Vagina (tissue), 2 donors: ENCODE measurements around the gene SART3. TPM values are rescaled to one million over a fixed set of nuclear protein-coding genes. Genes with fewer than 3 reads are reported as not detected.

ENCODE experiments used
- DNase-seq, 2 donors: peaks; one replicate each; pipeline ENCODE4 v3.0.0-alpha.2; 2017; ENCODE audit errors: extremely low spot score in 2 of 2
- H3K27ac ChIP-seq: fragments of 200-600 bp; sonication (generic); one replicate; pipeline ENCODE4 v1.5.1; 2019
- H3K27me3 ChIP-seq: fragments of 200-600 bp; sonication (generic); one replicate; pipeline ENCODE4 v1.5.1; 2019
- H3K36me3 ChIP-seq, 2 donors: fragments of 200-600 bp; sonication (generic); one replicate each; pipeline ENCODE4 v1.5.1; 2017 to 2019
- H3K4me1 ChIP-seq: fragments of 200-600 bp; sonication (generic); one replicate; pipeline ENCODE4 v1.5.1; 2019
- H3K4me3 ChIP-seq, 2 donors: fragments of 200-600 bp; sonication (generic); 1 replicate in 1 of 2; 2 replicates in 1 of 2; pipeline ENCODE4 v1.5.1; 2016 to 2019
- H3K9me3 ChIP-seq: fragments of 200-600 bp; sonication (generic); one replicate; pipeline ENCODE4 v1.5.1; 2019
- CTCF ChIP-seq, 3 experiments: fragments of 450-650 bp in 2 of 3; fragments of 200-600 bp in 1 of 3; sonication (generic) in 1 of 3; IDR thresholded peaks; one replicate each; pipeline ENCODE4 v1.5.1; 2017 to 2019; ENCODE audit warnings: antibody characterized with exemption in 3 of 3, mild to moderate bottlenecking in 2 of 3, moderate library complexity in 2 of 3
- POLR2A ChIP-seq, 2 donors: fragments of 450-650 bp; IDR thresholded peaks; one replicate each; pipeline ENCODE4 v1.6.1; 2017; ENCODE audit warnings: antibody characterized with exemption in 2 of 2, mild to moderate bottlenecking in 2 of 2, moderate library complexity in 2 of 2
- POLR2AphosphoS5 ChIP-seq, 2 donors: sonication (generic); formaldehyde crosslinking; IDR thresholded peaks; one replicate each; pipeline ENCODE4 v1.9.0; 2017; ENCODE audit warnings: antibody characterized with exemption in 2 of 2, mild to moderate bottlenecking in 2 of 2, low read depth in 1 of 2; ENCODE audit not compliant: insufficient read depth in 1 of 2
- intact Hi-C: fragments of 100-400 bp; cut with DNase I; formaldehyde crosslinking; loops from one replicate; pipeline ENCODE4 v1.15.1; 2023
- total RNA-seq: library from RNA; depleted of rRNA; stranded (reverse); fragments of >200 nt; gene quantifications from one replicate; pipeline ENCODE4 v1.2.3, GENCODE V29; 2016

The SART3 gene
- total RNA-seq, 1 donor from 2014 or later = 44.2 TPM

- Histone ChIP-seq H3K9me3 (no peaks in the 10 kb centered on the region), H3K4me1 (peaks cover 10% of the 10 kb centered on the region), H3K4me3 (no peak overlapping the region), H3K36me3 (no peaks in the 10 kb centered on the region), H3K27ac (no peak overlapping the region), H3K27me3 (no peaks in the 10 kb centered on the region)
- TF ChIP-seq POLR2A (IDR thresholded peaks at IDR 0.05) (no peak), CTCF (IDR thresholded peaks at IDR 0.05) (no peak)
- intact Hi-C loops = no loop called here
- no peak for DNase-seq
These were observed 50.1 kb downstream of the SART3 start for GRCh38 chr12:108510836-108511235.

DNA sequence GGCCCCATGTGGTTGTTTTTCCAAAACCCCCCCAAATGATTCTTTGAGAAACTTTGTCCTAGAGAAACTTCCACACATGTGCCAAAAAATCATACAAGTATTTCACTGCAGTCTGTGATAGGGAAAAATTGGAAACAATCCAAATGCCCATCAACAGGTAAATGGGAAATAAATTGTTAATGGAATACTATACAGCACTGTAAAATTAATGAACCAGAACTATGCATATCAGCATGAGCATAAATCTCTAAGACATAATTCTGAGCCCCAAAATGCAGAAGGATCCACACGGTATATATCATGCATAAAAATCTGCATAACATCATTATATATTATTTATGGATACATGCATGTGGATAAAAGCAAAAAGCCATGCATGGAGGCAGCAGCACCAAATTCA is 51.2 kb downstream of the SART3 start:
- intact Hi-C loops = no loop called here
- DNase-seq = no peak
- peaks cover 5% of the 10 kb centered on the region for H3K4me1 ChIP-seq
- H3K9me3 ChIP-seq = no peaks in the 10 kb centered on the region
- no peaks in the 10 kb centered on the region for H3K36me3 ChIP-seq
- no peak for TF ChIP-seq CTCF (IDR thresholded peaks at IDR 0.05)
- TF ChIP-seq POLR2AphosphoS5 (IDR thresholded peaks at IDR 0.05; ENCODE audit: insufficient read depth in 1 of 2, low read depth in 1 of 2) = no peak
- TF ChIP-seq POLR2A (IDR thresholded peaks at IDR 0.05) = no peak
- no peak overlapping the region for H3K27ac ChIP-seq
- no peak overlapping the region for H3K4me3 ChIP-seq
- H3K27me3 ChIP-seq = no peaks in the 10 kb centered on the region

GRCh38 chr12:108507971-108508642 is 52.9 kb downstream of the SART3 start:
- Histone ChIP-seq H3K27me3 (no peaks in the 10 kb centered on the region), H3K36me3 (no peaks in the 10 kb centered on the region), H3K4me1 (no peaks in the 10 kb centered on the region), H3K9me3 (no peaks in the 10 kb centered on the region), H3K4me3 (no peak overlapping the region), H3K27ac (no peak overlapping the region)
- DNase-seq = no peak
- TF ChIP-seq POLR2AphosphoS5 (IDR thresholded peaks at IDR 0.05; ENCODE audit: insufficient read depth in 1 of 2, low read depth in 1 of 2) (no peak), CTCF (IDR thresholded peaks at IDR 0.05) (no peak), POLR2A (IDR thresholded peaks at IDR 0.05) (no peak)
- intact Hi-C loops = no loop called here

DNA sequence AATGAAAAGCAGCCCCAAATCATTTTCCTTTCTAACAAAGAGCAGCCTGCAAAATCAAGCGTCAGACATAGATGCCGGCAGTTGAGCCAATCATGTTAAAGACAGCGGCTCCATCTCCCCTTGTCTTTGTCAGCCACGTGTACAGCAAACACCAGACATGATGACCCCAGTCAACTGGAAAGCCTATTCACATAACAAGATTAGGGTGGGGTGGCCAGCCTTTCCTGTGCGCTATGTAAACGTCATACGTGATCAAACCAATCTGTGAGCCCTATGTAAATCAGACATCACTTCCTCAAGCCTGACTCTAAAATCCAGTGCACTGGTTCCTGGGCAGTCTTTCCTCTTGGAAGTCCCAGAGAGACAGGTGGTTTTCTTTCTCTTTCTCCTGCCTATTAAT is 55.8 kb downstream of the SART3 start:
- Histone ChIP-seq H3K4me3 (no peak overlapping the region), H3K27ac (no peak overlapping the region), H3K36me3 (no peaks in the 10 kb centered on the region), H3K4me1 (no peaks in the 10 kb centered on the region), H3K27me3 (no peaks in the 10 kb centered on the region), H3K9me3 (no peaks in the 10 kb centered on the region)
- no peak for TF ChIP-seq CTCF (IDR thresholded peaks at IDR 0.05)
- no peak for TF ChIP-seq POLR2A (IDR thresholded peaks at IDR 0.05)
- no peak for TF ChIP-seq POLR2AphosphoS5 (IDR thresholded peaks at IDR 0.05; ENCODE audit: insufficient read depth in 1 of 2, low read depth in 1 of 2)
- intact Hi-C loops = no loop called here
- no peak for DNase-seq

- Histone ChIP-seq H3K36me3 (no peaks in the 10 kb centered on the region), H3K27me3 (no peaks in the 10 kb centered on the region), H3K27ac (no peak overlapping the region), H3K4me3 (no peak overlapping the region), H3K9me3 (no peaks in the 10 kb centered on the region), H3K4me1 (no peaks in the 10 kb centered on the region)
- intact Hi-C loops = no loop called here
- TF ChIP-seq CTCF (IDR thresholded peaks at IDR 0.05) = no peak
- no peak for TF ChIP-seq POLR2A (IDR thresholded peaks at IDR 0.05)
- TF ChIP-seq POLR2AphosphoS5 (IDR thresholded peaks at IDR 0.05; ENCODE audit: insufficient read depth in 1 of 2, low read depth in 1 of 2) = no peak
- DNase-seq = no peak
These were observed 58.1 kb downstream of the SART3 start for GRCh38 chr12:108502922-108503321.
